Ovary (tissue), 3 donors: Measurements from ENCODE around the gene GADD45B.

Source experiments
- EP300 ChIP-seq: sonication (generic); formaldehyde crosslinking; IDR thresholded peaks from one replicate; pipeline ENCODE4 v1.6.1; 2017; ENCODE audit warnings: antibody characterized with exemption
- POLR2A ChIP-seq: fragments of 450-650 bp; IDR thresholded peaks from one replicate; pipeline ENCODE4 v1.6.1; 2017; ENCODE audit warnings: antibody characterized with exemption, mild to moderate bottlenecking, moderate library complexity
- TF ChIP-seq, protein P1 (sequence below), 3 donors: fragments of 450-650 bp in 2 of 3; fragments of 200-600 bp in 1 of 3; IDR thresholded peaks; one replicate each; pipeline versions ENCODE4 v1.5.1 to v1.8.0; 2016 to 2022; ENCODE audit warnings: antibody characterized with exemption in 3 of 3, mild to moderate bottlenecking in 1 of 3
- donor health status: DM: no; HTN: no; CAD: no.

DNA sequence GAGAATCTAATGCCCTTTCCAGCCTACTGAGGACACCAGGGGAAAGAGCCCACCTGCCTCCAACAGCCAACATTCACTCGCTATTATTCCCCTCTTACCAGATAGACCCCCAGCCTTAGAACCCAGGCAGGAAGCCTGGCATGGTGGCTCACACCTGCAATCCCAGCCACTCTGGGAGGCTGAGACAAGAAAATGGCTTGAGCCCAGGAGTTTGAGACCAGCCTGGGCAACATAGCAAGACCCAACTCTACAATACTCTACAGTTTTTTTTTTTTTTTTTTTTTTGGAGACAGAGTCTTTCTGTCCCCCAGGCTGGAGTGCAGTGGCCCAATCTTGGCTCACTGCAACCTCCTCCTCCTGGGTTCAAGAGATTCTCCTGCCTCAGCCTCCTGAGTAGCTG, 15.7 kb upstream of the GADD45B start:
- no peak for TF ChIP-seq EP300
- no peak for TF ChIP-seq POLR2A
- TF ChIP-seq, protein P1, sequence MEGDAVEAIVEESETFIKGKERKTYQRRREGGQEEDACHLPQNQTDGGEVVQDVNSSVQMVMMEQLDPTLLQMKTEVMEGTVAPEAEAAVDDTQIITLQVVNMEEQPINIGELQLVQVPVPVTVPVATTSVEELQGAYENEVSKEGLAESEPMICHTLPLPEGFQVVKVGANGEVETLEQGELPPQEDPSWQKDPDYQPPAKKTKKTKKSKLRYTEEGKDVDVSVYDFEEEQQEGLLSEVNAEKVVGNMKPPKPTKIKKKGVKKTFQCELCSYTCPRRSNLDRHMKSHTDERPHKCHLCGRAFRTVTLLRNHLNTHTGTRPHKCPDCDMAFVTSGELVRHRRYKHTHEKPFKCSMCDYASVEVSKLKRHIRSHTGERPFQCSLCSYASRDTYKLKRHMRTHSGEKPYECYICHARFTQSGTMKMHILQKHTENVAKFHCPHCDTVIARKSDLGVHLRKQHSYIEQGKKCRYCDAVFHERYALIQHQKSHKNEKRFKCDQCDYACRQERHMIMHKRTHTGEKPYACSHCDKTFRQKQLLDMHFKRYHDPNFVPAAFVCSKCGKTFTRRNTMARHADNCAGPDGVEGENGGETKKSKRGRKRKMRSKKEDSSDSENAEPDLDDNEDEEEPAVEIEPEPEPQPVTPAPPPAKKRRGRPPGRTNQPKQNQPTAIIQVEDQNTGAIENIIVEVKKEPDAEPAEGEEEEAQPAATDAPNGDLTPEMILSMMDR (IDR thresholded peaks at IDR 0.05), result no peak
